Kasumi-1 (cell line): ENCODE results near the gene AHR.
"Not testable (repeated sequence)": the region's sequence is repeated elsewhere in the genome, so short reads cannot be mapped to it uniquely, and the experiment has no call there.

Source experiments
- DNase-seq, 2 experiments: peaks; one replicate each; lab custom pipeline; 2025; lab: John Stamatoyannopoulos, UW

The AHR gene

GRCh38 chr7:17376595-17376994 is 78.1 kb downstream of the AHR start:
- no peak for DNase-seq

GRCh38 chr7:17380736-17381662 is 82.5 kb downstream of the AHR start:
- DNase-seq, result no peak

- not testable (repeated sequence) for DNase-seq
Observed at GRCh38 chr7:17382408-17383354, 84.2 kb downstream of the AHR start.

GRCh38 chr7:17384400-17384799 is 85.9 kb downstream of the AHR start:
- no peak for DNase-seq

GRCh38 chr7:17385612-17386011 is 87.2 kb downstream of the AHR start:
- DNase-seq, result no peak

- DNase-seq, result no peak
Observed at GRCh38 chr7:17390392-17390791, 91.9 kb downstream of the AHR start.

- no peak for DNase-seq
Observed at GRCh38 chr7:17391366-17391765, 92.9 kb downstream of the AHR start.

- no peak for DNase-seq
Observed at GRCh38 chr7:17392846-17393245, 94.4 kb downstream of the AHR start.

- not testable (repeated sequence) for DNase-seq
Observed at GRCh38 chr7:17394563-17394962, 96.1 kb downstream of the AHR start.
